Islet precursor cell (in vitro differentiated cells): ENCODE data around the gene SCFD2.

ENCODE experiments used
- DNase-seq: peaks from one replicate; pipeline ENCODE4 v3.0.0-alpha.2; 2018

The SCFD2 gene

GRCh38 chr4:52869196-52869595 is 496.7 kb downstream of the SCFD2 start:
- peak; percentile 90 for DNase-seq

GRCh38 chr4:52868133-52868532 is 497.7 kb downstream of the SCFD2 start:
- peak; percentile 91 for DNase-seq

GRCh38 chr4:52867163-52867562 is 498.7 kb downstream of the SCFD2 start:
- DNase-seq = no peak

GRCh38 chr4:52866734-52867133 is 499.1 kb downstream of the SCFD2 start:
- DNase-seq = no peak

- no peak for DNase-seq
Measured at GRCh38 chr4:52865300-52865699, 500.6 kb downstream of the SCFD2 start.

GRCh38 chr4:52864793-52865192 is 501.1 kb downstream of the SCFD2 start:
- no peak for DNase-seq

- DNase-seq = no peak
Measured at GRCh38 chr4:52863324-52863723, 502.5 kb downstream of the SCFD2 start.

- DNase-seq = peak; percentile 57
Measured at GRCh38 chr4:52862639-52863161, 503.2 kb downstream of the SCFD2 start.

GRCh38 chr4:52861879-52862616 is 503.8 kb downstream of the SCFD2 start, which contains the start of gene RASL11B:
RASL11B (plus strand) TSS chr4:52862317; CDS start chr4:52862508, 191 bp downstream.
- DNase-seq = peak; percentile 91

GRCh38 chr4:52861171-52861823 is 504.6 kb downstream of the SCFD2 start:
- DNase-seq = peak; percentile 53

GRCh38 chr4:52860361-52860760 is 505.5 kb downstream of the SCFD2 start:
- DNase-seq = no peak

- DNase-seq = no peak
Measured at GRCh38 chr4:52856801-52857200, 509.1 kb downstream of the SCFD2 start.

GRCh38 chr4:52853351-52853750 is 512.5 kb downstream of the SCFD2 start:
- no peak for DNase-seq

- DNase-seq = peak; percentile 65
Measured at GRCh38 chr4:52852711-52853110, 513.1 kb downstream of the SCFD2 start.

- DNase-seq = no peak
Measured at GRCh38 chr4:52852041-52852440, 513.8 kb downstream of the SCFD2 start.

- DNase-seq = no peak
Measured at GRCh38 chr4:52850406-52851124, 515.3 kb downstream of the SCFD2 start.

- DNase-seq = no peak
Measured at GRCh38 chr4:52848254-52848653, 517.6 kb downstream of the SCFD2 start.

- no peak for DNase-seq
Measured at GRCh38 chr4:52846502-52846901, 519.4 kb downstream of the SCFD2 start.

- no peak for DNase-seq
Measured at GRCh38 chr4:52844596-52844995, 521.3 kb downstream of the SCFD2 start.

GRCh38 chr4:52843958-52844357 is 521.9 kb downstream of the SCFD2 start:
- DNase-seq = no peak

GRCh38 chr4:52843351-52843750 is 522.5 kb downstream of the SCFD2 start:
- no peak for DNase-seq

- DNase-seq = no peak
Measured at GRCh38 chr4:52842792-52843191, 523.1 kb downstream of the SCFD2 start.

- peak; percentile 95 for DNase-seq
Measured at GRCh38 chr4:52841682-52842456, 524.0 kb downstream of the SCFD2 start.
